ENCODE measurements around the gene ZNF133. TPM values are rescaled to one million over a fixed set of nuclear protein-coding genes. Genes with fewer than 3 reads are reported as not detected.

Gene ZNF133
- total and polyA plus RNA-seq, 12 donors: 4.9 to 16.6 (median 6.0) TPM

- no peak for ATAC-seq
- H3K36me3 ChIP-seq: peaks cover 0 to 77% (median 9%) of the 10 kb centered on the region in 9 donors
- no peak overlapping the region for H3K27ac ChIP-seq
- intact Hi-C loops (cut with DNase I): no loop called here
- no peak for TF ChIP-seq CTCF (IDR thresholded peaks at IDR 0.05)
- no peaks in the 10 kb centered on the region for H3K27me3 ChIP-seq
- no peak for DNase-seq
- no peaks in the 10 kb centered on the region for H3K4me1 ChIP-seq
- no peaks in the 10 kb centered on the region for H3K9me3 ChIP-seq
- no peak overlapping the region for H3K4me3 ChIP-seq
These were observed 22.3 kb downstream of the ZNF133 start for GRCh38 chr20:18310592-18310991.

GRCh38 chr20:18312723-18313122 lies 24.4 kb downstream of the ZNF133 start:
- Histone ChIP-seq H3K4me3 (no peak overlapping the region), H3K27me3 (no peaks in the 10 kb centered on the region), H3K4me1 (no peaks in the 10 kb centered on the region), H3K36me3 (peaks cover 0 to 81% (median 26%) of the 10 kb centered on the region in 9 donors), H3K9me3 (no peaks in the 10 kb centered on the region), H3K27ac (no peak overlapping the region)
- WGBS, 2 donors: 95 to 97% methylated on average over 9 of the region's 9 CpGs
- intact Hi-C loops (cut with DNase I): no loop called here
- ATAC-seq (no peak), DNase-seq (no peak)
- no peak for TF ChIP-seq CTCF (IDR thresholded peaks at IDR 0.05)

GRCh38 chr20:18313411-18313810 lies 25.1 kb downstream of the ZNF133 start:
- ATAC-seq (no peak), DNase-seq (no peak)
- Histone ChIP-seq H3K27ac (no peak overlapping the region), H3K36me3 (peaks cover 0 to 76% (median 26%) of the 10 kb centered on the region in 9 donors), H3K27me3 (no peaks in the 10 kb centered on the region), H3K4me3 (no peak overlapping the region), H3K9me3 (no peaks in the 10 kb centered on the region), H3K4me1 (no peaks in the 10 kb centered on the region)
- WGBS, 2 donors: 85% methylated on average over 1 of the region's 1 CpG
- TF ChIP-seq CTCF (IDR thresholded peaks at IDR 0.05): no peak
- intact Hi-C loops (cut with DNase I): no loop called here

GRCh38 chr20:18314786-18315406 lies 26.6 kb downstream of the ZNF133 start:
- intact Hi-C loops (cut with DNase I): no loop called here
- peaks cover 0 to 61% (median 19%) of the 10 kb centered on the region in 9 donors for H3K36me3 ChIP-seq

More at GRCh38 chr20:18314786-18315406, 26.6 kb downstream of the ZNF133 start:
- H3K4me3 ChIP-seq: no peak overlapping the region
- 94 to 95% methylated on average over 8 of the region's 8 CpGs for WGBS, 2 donors
- TF ChIP-seq CTCF (IDR thresholded peaks at IDR 0.05): no peak
- no peak for ATAC-seq
- H3K27me3 ChIP-seq: no peaks in the 10 kb centered on the region
- no peak for DNase-seq
- no peaks in the 10 kb centered on the region for H3K9me3 ChIP-seq
- H3K4me1 ChIP-seq: no peaks in the 10 kb centered on the region
- H3K27ac ChIP-seq: no peak overlapping the region

Measured in heart right ventricle (tissue), 16 donors.